Kidney epithelial cell (primary cell): ENCODE data around the gene LIPJ. TPM values are rescaled to one million over a fixed set of nuclear protein-coding genes. Genes with fewer than 3 reads are reported as not detected.
A peak's percentile ranks its signal among the peaks of the same experiment; 100 is the strongest.

Experiments
- DNase-seq: peaks from one replicate; pipeline ENCODE4 v3.0.0-alpha.2; 2010; ENCODE audit warnings: low read depth
- H3K27me3 ChIP-seq: 2 replicates; pipeline ENCODE4 v1.6.0; 2011; ENCODE audit warnings: low read length; ENCODE audit not compliant: control insufficient read depth, insufficient read depth
- H3K36me3 ChIP-seq: 2 replicates; pipeline ENCODE4 v1.5.1; 2011; ENCODE audit warnings: low read length; ENCODE audit not compliant: control insufficient read depth, insufficient read depth
- H3K4me3 ChIP-seq: 2 replicates; pipeline ENCODE4 v1.5.1; 2011; ENCODE audit warnings: low read depth, mild to moderate bottlenecking, control low read depth, low read length
- total RNA-seq: library from RNA; depleted of rRNA; stranded (reverse); fragments of >200 nt; gene quantifications from 2 replicates; pipeline ENCODE4 v1.2.3, GENCODE V29; 2015
- TF ChIP-seq, protein P1 (sequence below): IDR thresholded peaks from 2 replicates; pipeline ENCODE4 v1.5.1; 2011; ENCODE audit warnings: mild to moderate bottlenecking, moderate library complexity, low read length, control low read depth, inconsistent platforms; ENCODE audit not compliant: insufficient read depth, poor library complexity, severe bottlenecking

Gene LIPJ
- total RNA-seq, 1 donor from 2014 or later, result 0.08 TPM

DNA sequence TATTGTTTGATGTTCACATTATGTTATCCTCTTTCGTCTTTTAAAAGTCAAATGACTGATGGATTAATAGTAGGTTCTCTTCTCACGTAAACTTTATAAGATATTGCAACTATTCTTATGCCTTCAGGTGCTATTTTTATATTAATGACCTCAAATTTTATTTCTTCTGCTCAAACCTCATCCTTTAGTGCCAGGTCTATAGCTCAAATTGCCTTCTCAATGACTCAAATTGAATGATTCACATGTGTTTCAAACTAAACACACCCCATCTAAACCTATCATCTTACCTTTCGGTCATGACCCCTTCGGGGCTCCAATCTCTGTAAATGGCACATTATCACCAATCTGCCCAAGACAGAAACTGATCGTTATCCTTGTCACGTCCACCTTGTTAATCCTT, 55.6 kb downstream of the LIPJ start:
- TF ChIP-seq, protein P1, sequence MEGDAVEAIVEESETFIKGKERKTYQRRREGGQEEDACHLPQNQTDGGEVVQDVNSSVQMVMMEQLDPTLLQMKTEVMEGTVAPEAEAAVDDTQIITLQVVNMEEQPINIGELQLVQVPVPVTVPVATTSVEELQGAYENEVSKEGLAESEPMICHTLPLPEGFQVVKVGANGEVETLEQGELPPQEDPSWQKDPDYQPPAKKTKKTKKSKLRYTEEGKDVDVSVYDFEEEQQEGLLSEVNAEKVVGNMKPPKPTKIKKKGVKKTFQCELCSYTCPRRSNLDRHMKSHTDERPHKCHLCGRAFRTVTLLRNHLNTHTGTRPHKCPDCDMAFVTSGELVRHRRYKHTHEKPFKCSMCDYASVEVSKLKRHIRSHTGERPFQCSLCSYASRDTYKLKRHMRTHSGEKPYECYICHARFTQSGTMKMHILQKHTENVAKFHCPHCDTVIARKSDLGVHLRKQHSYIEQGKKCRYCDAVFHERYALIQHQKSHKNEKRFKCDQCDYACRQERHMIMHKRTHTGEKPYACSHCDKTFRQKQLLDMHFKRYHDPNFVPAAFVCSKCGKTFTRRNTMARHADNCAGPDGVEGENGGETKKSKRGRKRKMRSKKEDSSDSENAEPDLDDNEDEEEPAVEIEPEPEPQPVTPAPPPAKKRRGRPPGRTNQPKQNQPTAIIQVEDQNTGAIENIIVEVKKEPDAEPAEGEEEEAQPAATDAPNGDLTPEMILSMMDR, result no peak
- Histone ChIP-seq H3K27me3 (no peaks in the 10 kb centered on the region), H3K36me3 (no peaks in the 10 kb centered on the region), H3K4me3 (no peak overlapping the region)
- DNase-seq, result no peak

DNA sequence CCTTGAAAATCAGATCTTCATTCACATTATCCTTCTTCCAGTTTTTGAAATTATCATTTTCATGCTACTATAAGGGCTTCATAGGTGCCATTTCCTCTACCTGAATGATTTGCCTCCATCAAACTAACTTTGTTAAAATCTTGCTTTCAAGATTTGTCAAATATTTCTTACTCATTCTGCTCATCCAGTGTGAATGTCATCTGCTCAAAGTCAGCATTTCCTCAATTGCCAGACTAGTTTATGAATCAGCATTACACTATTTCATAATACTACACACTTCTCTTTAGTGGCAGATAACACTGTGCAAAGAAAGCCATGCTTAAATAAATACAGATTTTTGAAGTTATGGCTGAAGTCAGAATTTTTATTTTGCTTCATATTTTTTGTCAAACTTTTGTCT, 56.4 kb downstream of the LIPJ start:
- Histone ChIP-seq H3K36me3 (no peaks in the 10 kb centered on the region), H3K4me3 (no peak overlapping the region), H3K27me3 (no peaks in the 10 kb centered on the region)
- no peak for DNase-seq
- TF ChIP-seq, protein P1, result no peak

DNA sequence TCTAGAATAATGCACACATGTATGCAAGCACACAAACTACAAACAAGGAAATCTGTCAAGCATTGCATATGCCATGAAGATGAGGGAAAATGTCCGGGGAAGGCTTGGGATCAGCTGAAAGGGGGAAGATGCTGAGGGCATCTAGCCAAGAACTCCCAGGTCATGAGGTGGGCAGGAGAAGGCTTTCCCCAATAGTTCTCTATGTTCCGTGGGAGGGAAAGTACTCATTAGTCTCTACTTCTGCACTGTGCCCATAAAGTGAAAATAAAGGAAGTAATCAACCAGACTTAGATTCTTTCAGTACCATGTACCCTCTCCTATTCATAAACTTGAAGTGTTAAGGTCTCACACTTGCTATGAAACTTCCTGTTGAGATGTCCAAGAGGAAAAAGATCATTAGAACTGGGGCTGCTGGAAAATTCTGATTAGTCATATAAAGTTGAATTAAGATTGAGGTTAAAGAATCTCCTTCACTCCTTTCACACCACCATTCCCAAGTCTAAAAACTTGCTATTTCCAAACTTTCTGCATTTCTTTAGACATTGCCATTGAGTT, 60.6 kb downstream of the LIPJ start:
- DNase-seq, result no peak
- H3K36me3 ChIP-seq, result no peaks in the 10 kb centered on the region
- TF ChIP-seq, protein P1, result no peak
- H3K27me3 ChIP-seq, result no peaks in the 10 kb centered on the region
- H3K4me3 ChIP-seq, result no peak overlapping the region

DNA sequence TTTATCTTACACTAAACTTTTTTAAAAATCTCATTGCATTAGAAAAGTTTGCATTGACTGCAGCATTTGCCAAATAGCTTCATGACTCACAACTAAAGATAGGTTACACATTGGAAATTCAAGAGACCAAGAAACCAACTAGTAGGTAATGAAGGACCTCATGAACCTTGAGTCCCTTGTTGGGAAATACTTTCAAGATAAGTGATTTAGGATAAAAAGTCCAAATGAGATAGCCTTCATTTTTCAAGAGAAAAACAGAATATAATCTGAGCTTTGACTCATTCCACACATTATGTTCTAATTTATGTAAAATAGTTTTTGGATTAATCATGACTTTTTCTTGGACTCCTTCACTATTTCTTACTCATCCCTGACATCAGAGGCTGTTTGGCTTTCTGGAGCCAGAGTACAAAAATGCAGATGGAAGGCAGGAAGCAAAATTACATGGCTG, 64.6 kb downstream of the LIPJ start:
- Histone ChIP-seq H3K27me3 (no peaks in the 10 kb centered on the region), H3K36me3 (no peaks in the 10 kb centered on the region), H3K4me3 (no peak overlapping the region)
- TF ChIP-seq, protein P1, result no peak
- DNase-seq, result peak; percentile 26

DNA sequence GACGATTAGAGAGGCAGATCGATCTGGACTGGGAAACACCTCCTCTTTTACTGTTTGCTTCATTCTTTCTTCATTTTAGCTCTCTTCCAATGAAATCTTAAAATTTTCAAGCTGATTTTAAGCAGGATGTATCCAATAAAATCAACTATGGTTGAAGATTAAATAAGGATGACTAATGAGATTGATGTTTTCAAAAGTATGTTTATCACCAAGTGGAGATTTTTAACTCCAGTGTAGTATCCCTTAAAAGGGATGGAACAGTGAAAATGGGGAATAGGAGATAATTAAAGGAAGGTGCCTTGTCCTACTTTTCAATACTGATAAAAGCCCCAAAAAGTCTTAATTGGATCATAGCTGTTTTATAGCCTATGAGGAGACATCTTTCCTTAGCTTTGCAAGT, 66.1 kb downstream of the LIPJ start:
- Histone ChIP-seq H3K27me3 (no peaks in the 10 kb centered on the region), H3K36me3 (no peaks in the 10 kb centered on the region), H3K4me3 (no peak overlapping the region)
- DNase-seq, result no peak
- TF ChIP-seq, protein P1, result no peak

Other genes starting within 250 kb of the LIPJ start
- 24.7 and 25.9 TPM in 2 replicates for gene RNLS, start 3.4 kb upstream of the LIPJ start, total RNA-seq
- gene LIPF, start 77.7 kb downstream of the LIPJ start, total RNA-seq, result not detected in 2 replicates
- gene LIPK, start 119.5 kb downstream of the LIPJ start, total RNA-seq, result not detected in 2 replicates
- gene LIPN, start 173.3 kb downstream of the LIPJ start, total RNA-seq, result not detected in 2 replicates
- gene LIPM, start 216.0 kb downstream of the LIPJ start, total RNA-seq, result not detected in 2 replicates